ENCODE results near the gene DPP6.

DNA sequence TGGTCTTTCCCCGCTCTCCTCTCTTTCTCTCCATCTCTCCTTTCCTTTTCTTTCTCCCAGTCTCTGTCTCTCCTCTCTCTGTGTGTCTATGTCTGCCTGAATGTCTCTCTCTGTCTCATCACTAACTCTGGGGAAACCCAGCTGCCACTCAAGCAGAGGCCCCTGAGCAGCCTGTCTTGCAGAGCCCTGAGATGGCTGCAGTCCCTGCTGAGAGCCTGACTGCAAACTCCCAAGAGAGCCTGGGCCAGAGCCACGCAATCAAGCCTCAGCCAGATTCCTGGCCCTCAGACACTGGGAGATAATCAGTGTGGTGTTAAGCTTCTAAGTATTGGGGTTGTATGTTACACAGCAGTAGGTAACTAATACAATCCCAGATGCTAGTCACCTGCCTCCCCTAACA is 859.2 kb downstream of the DPP6 start:
- TF ChIP-seq, protein P1, sequence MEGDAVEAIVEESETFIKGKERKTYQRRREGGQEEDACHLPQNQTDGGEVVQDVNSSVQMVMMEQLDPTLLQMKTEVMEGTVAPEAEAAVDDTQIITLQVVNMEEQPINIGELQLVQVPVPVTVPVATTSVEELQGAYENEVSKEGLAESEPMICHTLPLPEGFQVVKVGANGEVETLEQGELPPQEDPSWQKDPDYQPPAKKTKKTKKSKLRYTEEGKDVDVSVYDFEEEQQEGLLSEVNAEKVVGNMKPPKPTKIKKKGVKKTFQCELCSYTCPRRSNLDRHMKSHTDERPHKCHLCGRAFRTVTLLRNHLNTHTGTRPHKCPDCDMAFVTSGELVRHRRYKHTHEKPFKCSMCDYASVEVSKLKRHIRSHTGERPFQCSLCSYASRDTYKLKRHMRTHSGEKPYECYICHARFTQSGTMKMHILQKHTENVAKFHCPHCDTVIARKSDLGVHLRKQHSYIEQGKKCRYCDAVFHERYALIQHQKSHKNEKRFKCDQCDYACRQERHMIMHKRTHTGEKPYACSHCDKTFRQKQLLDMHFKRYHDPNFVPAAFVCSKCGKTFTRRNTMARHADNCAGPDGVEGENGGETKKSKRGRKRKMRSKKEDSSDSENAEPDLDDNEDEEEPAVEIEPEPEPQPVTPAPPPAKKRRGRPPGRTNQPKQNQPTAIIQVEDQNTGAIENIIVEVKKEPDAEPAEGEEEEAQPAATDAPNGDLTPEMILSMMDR (IDR thresholded peaks at IDR 0.05): no peak
- TF ChIP-seq EP300 (IDR thresholded peaks at IDR 0.05) (no peak), POLR2A (IDR thresholded peaks at IDR 0.05) (no peak)

All from tibial nerve (tissue), 4 donors.